Breast epithelium (tissue), 4 donors: Measurements from ENCODE around the gene ENAH. TPM values are rescaled to one million over a fixed set of nuclear protein-coding genes. Genes with fewer than 3 reads are reported as not detected.
"Not testable (repeated sequence)": the region's sequence is repeated elsewhere in the genome, so short reads cannot be mapped to it uniquely, and the experiment has no call there.

Experiments used
- DNase-seq, 2 donors: peaks; one replicate each; pipeline ENCODE4 v3.0.0-alpha.2; 2019; ENCODE audit warnings: low spot score in 2 of 2
- H3K27ac ChIP-seq, 2 donors: fragments of 200-600 bp; sonication (generic) in 1 of 2; one replicate each; pipeline ENCODE4 v1.5.1; 2016 to 2019; ENCODE audit warnings: mild to moderate bottlenecking in 1 of 2
- H3K27me3 ChIP-seq, 2 donors: fragments of 200-600 bp; sonication (generic) in 1 of 2; one replicate each; pipeline versions ENCODE4 v1.5.1 to v1.6.0; 2017 to 2019; ENCODE audit warnings: control low read depth in 1 of 2, mild to moderate bottlenecking in 1 of 2
- H3K36me3 ChIP-seq: fragments of 200-600 bp; one replicate; pipeline ENCODE4 v1.5.1; 2019
- H3K4me1 ChIP-seq, 2 donors: fragments of 200-600 bp; sonication (generic); one replicate each; pipeline ENCODE4 v1.5.1; 2016 to 2019; ENCODE audit warnings: control low read depth in 1 of 2
- H3K4me3 ChIP-seq, 3 donors: fragments of 200-600 bp; sonication (generic); 1 replicate in 2 of 3; 2 replicates in 1 of 3; pipeline ENCODE4 v1.5.1; 2016 to 2019; ENCODE audit warnings: mild to moderate bottlenecking in 3 of 3, moderate library complexity in 2 of 3
- H3K9me3 ChIP-seq, 2 donors: fragments of 200-600 bp; sonication (generic) in 1 of 2; one replicate each; pipeline ENCODE4 v1.5.1; 2016 to 2019; ENCODE audit warnings: control low read depth in 1 of 2
- CTCF ChIP-seq, 3 donors: fragments of 450-650 bp; IDR thresholded peaks; one replicate each; pipeline ENCODE4 v1.5.1; 2016 to 2017; ENCODE audit warnings: antibody characterized with exemption in 3 of 3, mild to moderate bottlenecking in 3 of 3, moderate library complexity in 3 of 3
- POLR2A ChIP-seq: fragments of 450-650 bp; IDR thresholded peaks from one replicate; pipeline ENCODE4 v1.6.1; 2016; ENCODE audit warnings: antibody characterized with exemption, mild to moderate bottlenecking, moderate library complexity
- POLR2AphosphoS5 ChIP-seq, 3 donors: sonication (generic); formaldehyde crosslinking; IDR thresholded peaks; one replicate each; pipeline ENCODE4 v1.6.1; 2017; ENCODE audit warnings: antibody characterized with exemption in 3 of 3
- intact Hi-C: fragments of 100-400 bp; cut with DNase I; formaldehyde crosslinking; loops from one replicate; pipeline ENCODE4 v1.15.1; 2023; ENCODE audit warnings: low total_unique reads
- total RNA-seq, 3 donors: library from RNA; depleted of rRNA; stranded (reverse); fragments of >200 nt; gene quantifications; one replicate each; pipeline ENCODE4 v1.1.0, GENCODE V29; 2016

Gene ENAH
- total RNA-seq, 3 donors from 2014 or later: 36.2 to 62.9 (median 48.2) TPM

GRCh38 chr1:225511828-225512381 lies 141.0 kb downstream of the ENAH start:
- intact Hi-C loops: no loop called here
- Histone ChIP-seq H3K4me1 (no peaks in the 10 kb centered on the region), H3K9me3 (no peaks in the 10 kb centered on the region), H3K27ac (no peak overlapping the region), H3K36me3 (no peaks in the 10 kb centered on the region), H3K4me3 (no peak overlapping the region), H3K27me3 (no peaks in the 10 kb centered on the region)
- DNase-seq: no peak
- TF ChIP-seq POLR2A (no peak), POLR2AphosphoS5 (IDR thresholded peaks at IDR 0.05) (no peak), CTCF (IDR thresholded peaks at IDR 0.05) (no peak)

GRCh38 chr1:225510740-225511139 lies 142.2 kb downstream of the ENAH start:
- H3K27me3 ChIP-seq, H3K27ac ChIP-seq, H3K9me3 ChIP-seq, DNase-seq, intact Hi-C loops, H3K4me3 ChIP-seq, H3K4me1 ChIP-seq, H3K36me3 ChIP-seq: not testable (repeated sequence)

GRCh38 chr1:225509770-225510169 lies 143.2 kb downstream of the ENAH start:
- no peak for DNase-seq
- Histone ChIP-seq H3K27ac (peak overlapping the region; percentile 66 to 84), H3K36me3 (no peaks in the 10 kb centered on the region), H3K4me1 (no peaks in the 10 kb centered on the region), H3K9me3 (no peaks in the 10 kb centered on the region), H3K27me3 (no peaks in the 10 kb centered on the region), H3K4me3 (no peak overlapping the region)
- intact Hi-C loops: no loop called here
- no peak for TF ChIP-seq POLR2AphosphoS5 (IDR thresholded peaks at IDR 0.05)
- no peak for TF ChIP-seq CTCF (IDR thresholded peaks at IDR 0.05)
- no peak for TF ChIP-seq POLR2A

DNA sequence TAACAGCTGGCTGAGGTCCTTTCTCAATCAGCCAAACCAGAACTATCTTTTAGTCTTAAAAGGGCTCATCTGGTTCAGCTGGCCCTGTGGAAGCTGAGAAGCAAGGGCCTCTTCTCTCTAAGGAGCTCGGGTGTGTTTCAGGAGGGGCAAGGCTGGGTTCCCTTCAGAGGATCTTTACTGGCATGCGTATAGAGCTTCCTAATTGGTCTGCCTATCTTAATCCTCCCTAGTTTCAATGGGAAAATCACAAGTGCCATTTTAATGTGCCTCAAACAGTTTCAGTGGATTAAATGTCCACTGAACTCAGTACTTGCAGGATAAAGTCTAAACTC lies 143.6 kb downstream of the ENAH start:
- intact Hi-C loops: no loop called here
- Histone ChIP-seq H3K27ac (peak overlapping the region; percentile 66 to 84), H3K4me3 (no peak overlapping the region), H3K27me3 (no peaks in the 10 kb centered on the region), H3K9me3 (no peaks in the 10 kb centered on the region), H3K36me3 (no peaks in the 10 kb centered on the region), H3K4me1 (no peaks in the 10 kb centered on the region)
- no peak for DNase-seq
- no peak for TF ChIP-seq POLR2A

DNA sequence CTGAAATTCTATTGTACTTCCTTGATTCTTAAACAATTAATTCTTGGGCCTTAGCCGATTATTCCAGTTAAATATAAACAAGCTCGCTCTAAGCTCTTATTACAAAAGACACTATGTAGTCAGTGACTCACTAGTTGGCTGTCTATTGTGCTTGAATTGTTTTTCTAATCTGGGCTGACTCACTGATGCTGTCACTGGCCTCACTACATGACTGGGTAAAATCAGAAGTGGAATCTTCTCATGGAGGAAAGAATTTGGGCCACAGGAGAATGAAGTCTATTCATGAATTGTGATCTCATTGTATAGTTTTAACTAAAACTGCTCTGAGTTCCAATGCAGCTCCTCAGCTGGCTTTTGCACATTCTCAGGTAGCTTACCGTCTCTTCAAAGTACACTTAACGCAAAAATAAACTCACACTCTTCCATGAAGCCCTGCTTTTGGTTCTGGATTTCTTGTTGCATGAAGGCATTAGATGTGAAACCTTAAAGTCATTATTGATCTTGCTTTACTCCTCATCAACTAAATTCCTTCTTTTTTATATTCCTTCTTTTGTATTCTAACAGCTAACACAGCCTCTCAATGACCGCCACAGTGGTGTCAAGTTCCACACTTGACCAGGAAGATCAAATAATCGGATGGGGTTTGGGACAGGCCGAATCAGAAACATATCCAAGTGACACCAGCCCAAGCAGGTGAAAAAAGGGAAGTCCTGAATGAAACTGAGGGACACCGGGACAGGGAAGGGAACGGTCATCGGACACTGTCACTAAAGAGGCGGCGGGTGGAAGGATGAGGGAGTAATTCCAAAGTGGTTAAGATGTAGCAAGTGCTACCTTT lies 144.2 kb downstream of the ENAH start:
- Histone ChIP-seq H3K9me3 (no peaks in the 10 kb centered on the region), H3K36me3 (no peaks in the 10 kb centered on the region), H3K27ac (peak overlapping the region; percentile 66 to 84), H3K4me1 (no peaks in the 10 kb centered on the region), H3K4me3 (no peak overlapping the region), H3K27me3 (no peaks in the 10 kb centered on the region)
- intact Hi-C loops: no loop called here
- TF ChIP-seq CTCF (IDR thresholded peaks at IDR 0.05): no peak
- no peak for TF ChIP-seq POLR2A
- TF ChIP-seq POLR2AphosphoS5 (IDR thresholded peaks at IDR 0.05): peak in 1 of 3 donors; percentile 47
- DNase-seq: no peak

DNA sequence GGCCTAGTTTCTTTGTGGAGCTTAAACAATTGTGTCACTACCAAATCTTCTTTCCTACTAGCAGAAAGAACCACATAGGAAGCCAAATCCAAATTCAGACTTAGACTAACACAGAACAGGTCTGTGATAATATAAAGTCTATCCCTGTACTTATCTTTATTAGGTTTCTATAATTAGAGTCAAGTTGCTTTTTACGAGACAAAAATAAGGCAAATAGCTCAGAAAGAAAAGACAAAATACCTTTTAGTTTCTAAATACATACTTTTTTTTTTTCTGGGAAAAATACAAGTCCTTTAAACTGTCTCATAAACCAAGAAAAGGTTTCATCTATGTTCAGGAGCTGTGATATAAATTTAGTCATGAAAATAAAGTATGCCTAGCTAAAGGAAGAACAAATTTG lies 146.2 kb downstream of the ENAH start:
- no peak for DNase-seq
- no peaks in the 10 kb centered on the region for H3K36me3 ChIP-seq
- no peaks in the 10 kb centered on the region for H3K9me3 ChIP-seq
- intact Hi-C loops: no loop called here
- H3K27me3 ChIP-seq: no peaks in the 10 kb centered on the region
- no peaks in the 10 kb centered on the region for H3K4me1 ChIP-seq
- H3K4me3 ChIP-seq: no peak overlapping the region
- TF ChIP-seq POLR2AphosphoS5 (IDR thresholded peaks at IDR 0.05) (no peak), POLR2A (no peak), CTCF (IDR thresholded peaks at IDR 0.05) (no peak)
- no peak overlapping the region for H3K27ac ChIP-seq
